NAMALWA (cell line): Measurements from ENCODE around the gene IKBKE.
"Not testable (repeated sequence)": the region's sequence is repeated elsewhere in the genome, so short reads cannot be mapped to it uniquely, and the experiment has no call there.

ENCODE experiments used
- DNase-seq: peaks from one replicate; pipeline ENCODE4 v3.0.0-alpha.2; 2015; ENCODE audit warnings: low spot score

IKBKE gene

GRCh38 chr1:206476058-206476457 is 5.8 kb downstream of the IKBKE start:
- DNase-seq: no peak

GRCh38 chr1:206476591-206476990 is 6.3 kb downstream of the IKBKE start:
- no peak for DNase-seq

DNA sequence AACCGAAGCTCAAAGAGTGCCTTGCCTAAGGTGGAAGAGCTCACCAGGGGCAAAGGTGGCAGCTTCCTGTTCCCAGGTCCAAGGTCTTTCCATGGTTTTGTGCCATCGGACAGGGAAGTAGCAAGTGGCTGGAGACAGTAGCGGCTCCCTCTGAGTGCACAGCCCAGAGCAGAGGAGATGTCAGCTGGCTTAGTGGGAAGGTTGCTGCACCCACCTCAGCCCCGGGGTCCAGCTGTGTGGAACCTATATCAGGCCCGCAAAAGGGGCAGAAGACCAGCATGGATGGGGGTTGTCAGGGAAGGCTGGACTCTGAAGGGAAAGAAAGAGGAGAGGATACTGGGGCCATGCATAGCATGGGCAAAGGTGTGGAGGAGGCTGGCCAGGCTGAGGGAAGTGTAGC is 6.8 kb downstream of the IKBKE start:
- no peak for DNase-seq

DNA sequence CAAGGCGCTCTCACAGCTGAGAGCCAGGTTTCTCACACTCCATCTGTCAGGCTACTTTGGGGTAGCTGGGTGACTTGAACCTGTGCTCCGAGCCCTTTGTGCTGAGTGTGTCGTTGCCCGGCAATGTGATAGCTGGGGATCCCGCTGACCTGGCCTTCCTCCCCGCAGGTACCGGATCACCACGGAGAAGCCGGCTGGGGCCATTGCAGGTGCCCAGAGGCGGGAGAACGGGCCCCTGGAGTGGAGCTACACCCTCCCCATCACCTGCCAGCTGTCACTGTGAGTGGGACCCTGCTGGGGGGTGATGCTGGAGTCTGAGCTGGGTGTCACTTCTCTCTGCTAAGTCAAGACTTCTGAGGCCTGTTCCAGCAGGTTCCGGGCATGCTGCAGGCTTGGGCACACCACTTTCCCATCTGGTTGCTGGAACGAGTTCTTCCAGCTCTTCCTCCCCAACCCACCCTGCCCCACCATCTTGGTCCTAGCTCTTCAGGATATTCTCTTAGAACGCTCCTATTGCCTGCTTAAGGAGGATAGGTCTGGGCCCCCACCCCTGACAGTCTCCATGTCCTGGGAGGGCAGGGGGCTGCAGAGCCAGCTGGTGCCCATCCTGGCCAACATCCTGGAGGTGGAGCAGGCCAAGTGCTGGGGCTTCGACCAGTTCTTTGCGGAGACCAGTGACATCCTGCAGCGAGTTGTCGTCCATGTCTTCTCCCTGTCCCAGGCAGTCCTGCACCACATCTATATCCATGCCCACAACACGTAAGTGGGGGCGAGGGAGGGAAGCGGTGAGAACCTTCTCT is 7.5 kb downstream of the IKBKE start:
- no peak for DNase-seq

DNA sequence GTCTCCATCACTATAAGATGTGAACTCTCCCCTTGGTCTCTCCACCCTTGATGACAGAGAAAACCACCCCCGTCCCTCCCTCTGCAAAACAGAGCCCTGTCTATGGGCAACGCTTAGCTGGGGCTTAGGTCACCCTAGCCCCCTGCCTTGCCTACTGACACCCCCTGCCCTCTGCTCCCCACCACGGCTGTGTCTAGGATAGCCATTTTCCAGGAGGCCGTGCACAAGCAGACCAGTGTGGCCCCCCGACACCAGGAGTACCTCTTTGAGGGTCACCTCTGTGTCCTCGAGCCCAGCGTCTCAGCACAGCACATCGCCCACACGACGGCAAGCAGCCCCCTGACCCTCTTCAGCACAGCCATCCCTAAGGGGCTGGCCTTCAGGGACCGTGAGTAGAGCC is 8.5 kb downstream of the IKBKE start:
- no peak for DNase-seq

- DNase-seq: peak; percentile 84
Observed at GRCh38 chr1:206479183-206480125, 9.2 kb downstream of the IKBKE start.

DNA sequence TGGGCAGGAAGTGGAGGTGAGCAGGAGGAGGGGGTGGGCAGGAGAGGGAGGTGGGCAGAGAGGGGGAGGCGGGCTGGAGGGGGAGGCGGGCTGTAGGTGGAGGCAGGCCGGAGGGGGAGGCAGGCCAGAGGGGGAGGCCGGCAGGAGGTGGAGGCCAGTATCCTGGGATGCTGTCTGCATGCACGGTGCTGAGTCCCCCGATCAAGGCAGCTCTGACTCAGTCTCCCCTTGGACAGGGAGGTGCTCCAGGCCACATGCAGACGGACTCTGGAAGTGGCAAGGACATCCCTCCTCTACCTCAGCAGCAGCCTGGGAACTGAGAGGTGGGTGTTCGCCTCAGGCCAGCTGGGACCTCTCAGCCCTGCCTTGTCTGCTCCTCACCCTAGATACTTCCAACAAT is 9.9 kb downstream of the IKBKE start:
- DNase-seq: no peak

DNA sequence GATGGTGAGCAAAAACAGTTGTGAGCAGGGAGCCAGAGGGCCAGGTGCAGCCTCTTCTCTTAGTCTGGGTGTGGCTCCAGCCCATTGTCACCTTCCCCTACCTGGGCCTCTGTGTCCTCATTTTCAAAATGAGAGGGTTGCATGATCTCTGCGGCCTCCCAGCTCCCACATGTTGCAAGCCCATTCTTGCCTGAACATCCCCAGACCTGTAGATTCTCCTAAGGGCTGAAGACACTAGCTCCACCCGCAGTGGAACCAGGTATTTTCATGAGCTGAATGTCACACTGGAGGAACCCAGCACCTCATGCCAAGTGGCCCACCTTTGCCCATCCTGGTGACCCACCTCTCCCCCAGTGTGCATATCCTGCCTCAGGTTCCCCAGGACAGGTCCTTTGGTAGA is 12.3 kb downstream of the IKBKE start:
- no peak for DNase-seq

DNA sequence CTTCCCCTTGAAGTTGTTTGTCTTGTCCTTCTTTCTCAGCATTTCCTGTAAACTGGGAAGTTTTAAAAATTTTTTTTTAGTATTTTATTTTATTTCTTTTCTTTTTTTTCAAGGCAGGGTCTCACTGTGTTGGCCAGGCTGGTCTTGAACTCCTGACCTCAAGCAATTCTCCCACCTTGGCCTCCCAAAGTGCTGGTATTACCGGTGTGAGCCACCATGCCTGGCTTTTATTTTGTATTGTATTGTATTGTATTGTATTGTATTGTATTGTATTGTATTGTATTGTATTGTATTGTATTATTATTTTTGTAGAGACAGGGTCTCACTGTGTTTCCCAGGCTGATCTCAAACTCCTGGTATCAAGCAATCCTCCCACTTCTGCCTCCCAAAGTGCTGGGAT is 13.6 kb downstream of the IKBKE start:
- DNase-seq: not testable (repeated sequence)

DNA sequence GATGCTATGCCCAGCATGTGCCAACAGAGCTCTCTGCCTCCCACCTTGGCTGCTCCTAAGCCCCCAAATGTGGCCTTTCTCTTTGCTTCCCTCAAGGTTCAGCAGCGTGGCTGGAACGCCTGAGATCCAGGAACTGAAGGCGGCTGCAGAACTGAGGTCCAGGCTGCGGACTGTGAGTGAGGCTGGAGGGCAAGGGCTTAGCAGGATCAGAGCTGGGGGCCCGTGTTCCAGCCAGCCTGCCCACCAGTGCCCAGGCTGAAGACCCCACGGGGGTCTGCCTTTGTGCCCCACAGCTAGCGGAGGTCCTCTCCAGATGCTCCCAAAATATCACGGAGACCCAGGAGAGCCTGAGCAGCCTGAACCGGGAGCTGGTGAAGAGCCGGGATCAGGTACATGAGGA is 14.6 kb downstream of the IKBKE start:
- no peak for DNase-seq

DNA sequence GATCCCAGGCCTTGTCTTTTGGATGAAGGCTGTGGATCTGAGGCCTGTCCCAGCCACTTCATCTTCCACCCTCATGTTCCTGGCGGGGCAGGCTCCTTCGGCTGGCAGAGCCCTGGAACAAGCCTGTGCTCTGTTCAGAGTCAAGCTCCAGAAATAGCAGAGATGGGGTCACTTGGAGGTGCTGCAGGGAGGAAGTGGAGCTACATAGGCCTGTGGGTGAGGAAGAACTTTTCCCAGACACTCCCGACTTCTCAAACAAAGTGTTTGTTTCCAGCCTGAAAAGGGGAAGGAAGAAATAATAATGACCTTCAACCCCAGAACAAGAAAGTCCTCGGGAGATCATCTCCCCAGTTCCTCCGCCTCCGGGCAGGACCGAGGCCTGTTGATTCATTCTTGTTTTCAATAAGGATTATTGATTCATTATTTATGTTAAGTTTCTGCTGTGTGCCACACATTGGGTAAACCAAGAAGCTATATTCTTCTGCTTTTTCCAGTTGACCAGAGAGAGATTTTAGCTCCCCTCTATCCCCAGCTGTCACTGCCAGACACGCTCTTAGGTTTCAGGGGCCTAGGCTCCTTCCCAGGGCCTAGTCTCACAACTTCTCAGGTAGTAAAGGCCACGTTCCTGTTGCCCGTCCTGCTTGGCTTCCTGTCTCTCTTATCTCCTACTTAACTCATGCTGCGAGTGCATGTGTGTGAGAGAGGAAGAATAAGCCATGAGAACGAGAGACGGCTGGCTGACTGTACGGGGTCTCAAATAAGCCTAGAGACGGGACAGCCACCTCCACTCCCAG is 16.9 kb downstream of the IKBKE start:
- no peak for DNase-seq

DNA sequence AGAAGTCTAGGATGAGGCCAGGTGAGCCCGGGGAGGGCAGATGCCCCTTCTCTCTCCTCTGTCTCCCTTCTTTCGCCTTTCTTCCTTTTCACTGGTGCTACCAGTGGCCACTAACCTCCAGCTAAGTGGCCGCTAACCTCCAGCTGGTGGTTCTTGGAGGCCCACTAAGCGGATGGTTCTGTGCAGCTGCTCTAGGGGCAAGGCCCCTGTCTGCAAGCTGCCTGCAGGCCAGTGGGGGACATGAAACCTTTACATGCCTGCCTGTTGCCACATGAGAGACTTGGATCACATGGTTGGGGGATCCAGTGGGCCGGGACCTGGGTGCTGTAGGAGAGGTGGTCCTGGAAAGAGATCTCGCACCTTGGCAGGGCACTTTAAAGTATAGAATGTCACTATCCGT is 17.7 kb downstream of the IKBKE start:
- DNase-seq: no peak

DNA sequence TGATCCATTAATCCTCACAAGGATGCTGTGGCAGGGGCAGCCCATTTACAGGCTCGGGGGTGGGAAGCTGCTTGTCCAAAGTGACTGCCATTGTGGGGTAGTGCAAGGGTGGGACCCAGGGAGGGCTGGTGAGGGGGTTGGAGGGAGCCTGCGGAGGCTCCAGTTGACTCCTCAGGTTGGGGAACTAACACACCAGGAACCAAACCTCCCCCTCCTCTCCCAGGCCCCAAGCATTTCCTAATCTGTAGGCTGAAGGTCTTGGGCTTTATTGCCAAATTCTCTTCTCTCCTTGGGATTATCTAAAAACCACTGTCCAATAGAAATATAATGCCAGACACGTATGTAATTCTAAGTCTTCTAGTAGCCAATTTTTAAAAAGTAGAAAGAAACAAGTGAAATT is 18.2 kb downstream of the IKBKE start:
- DNase-seq: no peak

DNA sequence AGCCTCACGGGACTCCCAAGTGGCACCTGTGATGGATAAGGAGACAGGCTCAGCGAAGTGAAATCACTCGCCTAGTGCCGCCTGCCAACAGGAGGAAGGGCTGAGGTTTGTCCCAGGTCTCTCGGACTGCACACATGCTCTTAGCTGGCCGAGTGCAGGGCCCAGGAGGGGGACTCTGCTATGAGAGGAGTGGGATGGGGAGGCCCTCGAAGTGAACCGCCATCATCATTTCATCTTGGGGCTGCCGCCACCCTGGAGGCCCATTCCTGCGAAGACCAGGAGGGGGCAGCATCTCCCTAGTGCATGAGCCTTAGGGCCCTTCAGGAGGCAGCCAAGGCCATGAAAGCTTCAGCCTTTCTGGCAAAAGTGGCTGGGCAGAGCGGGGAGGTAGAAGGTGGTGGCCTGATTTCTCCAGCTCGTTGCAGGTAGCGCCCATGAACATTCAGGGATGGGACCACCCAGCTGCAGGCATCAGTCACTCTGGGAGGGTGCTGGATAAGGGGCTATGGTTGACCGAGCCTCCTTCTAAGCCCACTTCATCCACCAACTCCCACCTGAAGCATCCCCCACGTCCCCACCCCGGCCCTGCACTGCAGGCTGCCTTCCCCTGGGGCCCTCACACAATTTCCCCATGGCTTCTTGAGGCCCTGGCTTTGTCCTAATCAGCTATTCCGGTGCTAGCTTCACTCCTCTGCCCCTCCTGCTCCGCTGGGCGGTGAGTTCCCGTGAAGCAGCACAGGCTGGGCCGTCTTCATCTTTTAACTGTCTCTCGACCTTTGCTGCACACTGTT is 19.9 kb downstream of the IKBKE start:
- peak; percentile 82 for DNase-seq

DNA sequence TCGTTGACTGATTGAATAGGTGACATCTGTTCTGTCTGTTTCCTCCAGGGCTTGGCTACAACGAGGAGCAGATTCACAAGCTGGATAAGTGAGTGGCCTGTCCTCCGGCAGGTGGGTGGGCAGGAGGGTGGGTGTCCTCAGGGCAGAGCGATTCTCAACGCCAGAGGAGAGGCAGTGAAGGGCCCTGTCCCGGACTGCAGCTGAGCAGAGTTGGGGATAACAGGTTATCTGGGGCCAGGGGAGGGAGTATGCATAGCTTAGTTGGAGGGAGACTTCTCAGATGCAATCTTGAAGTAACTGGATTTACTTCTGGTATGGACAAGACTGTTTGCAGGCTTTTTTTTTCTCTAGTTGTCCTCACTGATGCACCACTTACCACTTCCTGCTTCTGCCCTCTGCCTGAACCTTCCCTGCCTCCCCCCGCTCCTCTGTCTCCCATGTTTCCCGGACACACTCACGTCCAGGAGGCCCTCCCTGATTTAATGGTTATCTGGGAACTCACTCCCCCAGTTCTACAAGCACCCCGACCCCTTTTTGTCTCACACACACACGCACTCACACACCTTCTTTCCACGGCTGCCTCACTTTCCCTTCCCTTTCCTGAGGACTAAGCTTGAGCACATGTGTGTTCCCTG is 20.6 kb downstream of the IKBKE start:
- no peak for DNase-seq

DNA sequence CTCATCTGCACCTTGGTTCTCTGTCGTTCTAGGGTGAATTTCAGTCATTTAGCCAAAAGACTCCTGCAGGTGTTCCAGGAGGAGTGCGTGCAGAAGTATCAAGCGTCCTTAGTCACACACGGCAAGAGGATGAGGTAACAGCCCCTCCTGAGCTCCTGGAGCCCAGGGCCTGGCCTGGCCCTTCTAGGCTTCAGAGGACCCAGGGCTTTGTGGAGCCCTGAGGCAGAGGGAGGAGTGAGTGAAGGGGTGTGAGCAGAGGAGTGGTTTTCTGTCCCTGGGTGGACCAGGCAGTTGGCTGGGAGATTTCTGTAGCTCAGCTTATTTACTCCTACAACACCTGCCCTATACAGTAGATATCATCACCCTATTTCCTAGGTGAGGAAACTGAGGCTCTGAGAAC is 21.3 kb downstream of the IKBKE start:
- DNase-seq: no peak

- DNase-seq: no peak
Observed at GRCh38 chr1:206492589-206492988, 22.3 kb downstream of the IKBKE start.

- no peak for DNase-seq
Observed at GRCh38 chr1:206493279-206493678, 23.0 kb downstream of the IKBKE start.

DNA sequence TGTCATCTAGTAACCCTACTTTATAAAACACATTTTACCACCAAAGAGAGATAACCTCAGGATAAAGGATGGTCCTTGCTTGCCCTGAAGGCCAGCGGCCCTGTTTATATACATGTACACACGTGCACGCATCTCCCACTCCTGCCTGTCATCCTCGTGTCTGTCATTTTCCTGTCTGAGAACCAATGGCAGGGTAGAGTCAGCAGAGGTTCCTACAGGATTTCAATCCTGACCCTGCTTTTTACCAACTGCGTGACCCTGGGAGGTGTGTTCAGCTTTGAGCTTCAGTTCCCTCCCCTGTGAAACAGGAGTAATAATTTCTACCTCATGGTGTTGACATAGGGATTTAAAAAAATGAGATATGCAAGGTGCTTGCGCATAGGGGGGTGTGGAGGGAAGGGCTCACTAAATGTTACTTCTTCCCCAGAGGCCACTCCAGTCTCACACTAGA is 24.8 kb downstream of the IKBKE start:
- DNase-seq: no peak

GRCh38 chr1:206495493-206496046 is 25.3 kb downstream of the IKBKE start:
- DNase-seq: peak; percentile 28
